RWPE2 (cell line): ENCODE measurements around the gene DMTF1.

Experiments used
- ATAC-seq: fragments of 200-7000 bp; cut with Tn5 transposase; 3 replicates; pipeline ENCODE4 v1.9.1; 2021; ENCODE audit warnings: low read depth
- DNase-seq: peaks from one replicate; pipeline ENCODE4 v3.0.0-alpha.2; 2020; ENCODE audit warnings: low spot score
- H3K27ac ChIP-seq: fragments of 450-650 bp; 2 replicates; pipeline ENCODE4 v1.5.1; 2017; ENCODE audit warnings: mild to moderate bottlenecking; ENCODE audit not compliant: poor library complexity, severe bottlenecking
- H3K27me3 ChIP-seq: fragments of 250-450 bp; sonication (Bioruptor Pico); 2 replicates; pipeline ENCODE4 v1.5.1; 2021; ENCODE audit warnings: mild to moderate bottlenecking, moderate library complexity; ENCODE audit not compliant: insufficient read depth, poor library complexity, severe bottlenecking
- H3K36me3 ChIP-seq: fragments of 250-450 bp; sonication (Bioruptor Pico); 2 replicates; pipeline ENCODE4 v1.5.1; 2020; ENCODE audit warnings: low read depth, mild to moderate bottlenecking, moderate library complexity
- H3K4me1 ChIP-seq: fragments of 250-450 bp; sonication (Bioruptor Pico); 2 replicates; pipeline ENCODE4 v1.5.1; 2021; ENCODE audit warnings: mild to moderate bottlenecking, moderate library complexity; ENCODE audit not compliant: insufficient read depth, poor library complexity, severe bottlenecking
- H3K4me3 ChIP-seq: fragments of 250-450 bp; sonication (Bioruptor Pico); 2 replicates; pipeline ENCODE4 v1.5.1; 2021; ENCODE audit warnings: mild to moderate bottlenecking, moderate library complexity; ENCODE audit not compliant: severe bottlenecking
- H3K9me3 ChIP-seq: fragments of 250-450 bp; sonication (Bioruptor Pico); 2 replicates; pipeline ENCODE4 v1.5.1; 2021; ENCODE audit warnings: mild to moderate bottlenecking, moderate library complexity; ENCODE audit not compliant: severe bottlenecking
- CTCF ChIP-seq: fragments of 450-650 bp; IDR thresholded peaks from one replicate; pipeline ENCODE4 v1.5.1; 2017; ENCODE audit warnings: mild to moderate bottlenecking, moderate library complexity; ENCODE audit not compliant: poor library complexity, severe bottlenecking

The DMTF1 gene

DNA sequence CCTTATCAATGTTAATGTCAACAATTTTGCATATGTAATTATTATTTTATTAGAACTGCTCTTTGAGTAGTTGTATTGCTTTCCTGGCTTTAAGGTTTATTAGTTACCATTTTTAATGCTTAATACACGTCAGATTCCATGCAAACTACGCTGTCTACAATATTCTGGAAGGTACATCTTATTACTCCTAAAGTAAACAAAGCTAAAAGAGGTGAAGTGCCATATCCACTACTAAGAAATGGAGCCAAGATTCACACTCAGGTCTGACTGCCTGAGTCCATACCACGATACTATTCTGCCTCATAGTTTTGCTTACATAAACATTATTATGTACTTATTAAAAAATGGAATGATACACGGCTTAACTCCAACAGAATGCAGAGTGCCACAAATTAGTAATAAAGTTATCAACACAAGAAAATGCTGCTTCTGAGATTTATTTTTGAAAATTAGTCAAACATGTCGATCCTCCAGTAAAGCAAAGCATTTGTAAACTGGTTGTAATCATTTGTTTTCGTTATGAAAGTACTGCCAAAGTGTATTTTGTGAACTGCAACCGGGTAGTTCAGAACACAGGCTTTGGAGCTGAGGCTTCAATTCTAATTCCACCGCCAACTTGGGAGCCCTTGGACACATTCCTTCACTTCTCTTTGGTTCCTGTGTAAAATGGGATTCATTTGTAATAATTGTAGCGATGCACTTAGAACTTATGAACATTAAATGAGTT is 1.1 kb upstream of the DMTF1 start:
- TF ChIP-seq CTCF, result no peak
- peaks cover 25% of the 10 kb centered on the region for H3K4me1 ChIP-seq
- peaks cover 25% of the 10 kb centered on the region for H3K36me3 ChIP-seq
- no peak for DNase-seq
- no peak for ATAC-seq
- no peaks in the 10 kb centered on the region for H3K27me3 ChIP-seq
- peak overlapping the region; percentile 57 for H3K4me3 ChIP-seq
- no peaks in the 10 kb centered on the region for H3K9me3 ChIP-seq
- peak overlapping the region; percentile 95 for H3K27ac ChIP-seq

DNA sequence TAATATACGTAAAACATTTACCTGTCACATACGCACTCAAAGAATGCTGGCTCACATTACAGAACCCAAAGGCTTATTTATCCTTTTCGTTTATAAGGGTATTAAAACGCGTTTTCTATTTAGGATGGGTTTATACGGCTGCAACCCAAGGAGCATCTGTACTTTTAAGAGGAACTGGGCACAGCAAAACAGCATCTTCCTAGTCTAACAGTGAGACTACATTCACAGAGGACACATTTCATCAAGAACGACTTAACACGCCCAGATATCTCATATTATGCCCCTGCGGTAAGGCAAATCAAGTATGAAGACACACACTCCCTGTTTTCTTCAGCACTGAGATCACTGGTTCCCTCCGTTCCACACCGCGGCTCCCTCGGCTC is 533 bp upstream of the DMTF1 start:
- Histone ChIP-seq H3K4me1 (peaks cover 30% of the 10 kb centered on the region), H3K9me3 (no peaks in the 10 kb centered on the region), H3K36me3 (peaks cover 30% of the 10 kb centered on the region), H3K27ac (peak overlapping the region; percentile 95), H3K27me3 (no peaks in the 10 kb centered on the region), H3K4me3 (peak overlapping the region; percentile 57)
- peak; percentile 44 for ATAC-seq
- TF ChIP-seq CTCF, result no peak
- no peak for DNase-seq

DNA sequence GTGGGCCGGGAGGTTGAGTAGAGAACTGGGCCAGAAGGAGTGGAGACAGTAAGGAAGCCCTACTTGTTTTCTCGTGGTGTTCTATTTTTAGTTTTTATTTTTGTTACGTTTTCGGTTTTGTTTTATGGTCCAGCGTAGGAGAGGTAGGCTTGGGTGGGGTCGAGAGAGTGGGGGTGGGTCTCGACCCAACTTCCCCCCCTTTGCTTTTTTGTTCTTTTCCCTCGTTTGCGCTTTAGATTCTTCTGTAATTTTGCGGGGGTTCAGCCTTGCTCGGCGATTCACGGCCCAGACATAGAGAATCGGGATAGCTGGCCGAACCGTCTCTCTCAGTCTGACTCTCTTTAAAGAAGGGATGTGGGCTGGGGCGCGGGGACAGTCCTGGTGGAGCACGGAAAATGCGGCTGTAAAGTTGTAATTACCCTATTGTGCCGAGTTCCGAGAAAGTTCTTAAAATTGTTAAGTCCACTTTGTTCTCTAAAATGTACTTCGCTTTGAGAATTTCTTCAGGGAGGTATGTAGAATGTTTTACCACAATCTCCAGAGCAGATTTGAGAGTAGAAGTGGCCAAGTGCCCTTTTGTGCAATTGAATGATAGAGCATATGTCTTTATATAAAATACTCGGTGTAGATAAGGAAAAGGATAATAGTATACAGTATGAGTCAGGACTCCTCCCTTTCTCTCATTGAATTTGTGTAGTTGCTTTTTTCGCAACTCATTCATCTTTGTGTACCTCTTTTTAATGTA is 816 bp downstream of the DMTF1 start:
- H3K27ac ChIP-seq, result peak overlapping the region; percentile 95
- no peaks in the 10 kb centered on the region for H3K27me3 ChIP-seq
- H3K4me3 ChIP-seq, result peak overlapping the region; percentile 57
- ATAC-seq (peak; percentile 4; the same call in 1 of the 3 replicates), DNase-seq (no peak)
- H3K9me3 ChIP-seq, result no peaks in the 10 kb centered on the region
- TF ChIP-seq CTCF, result no peak
- H3K36me3 ChIP-seq, result peaks cover 44% of the 10 kb centered on the region
- H3K4me1 ChIP-seq, result peaks cover 32% of the 10 kb centered on the region

- no peak for TF ChIP-seq CTCF
- peaks cover 55% of the 10 kb centered on the region for H3K36me3 ChIP-seq
- H3K4me3 ChIP-seq, result peak overlapping the region; percentile 57
- H3K27ac ChIP-seq, result peak overlapping the region; percentile 95
- DNase-seq, result no peak
- H3K4me1 ChIP-seq, result peaks cover 32% of the 10 kb centered on the region
- H3K9me3 ChIP-seq, result no peaks in the 10 kb centered on the region
- no peak for ATAC-seq
- H3K27me3 ChIP-seq, result no peaks in the 10 kb centered on the region
Measured at GRCh38 chr7:87154166-87154565, 1.9 kb downstream of the DMTF1 start.

- no peaks in the 10 kb centered on the region for H3K9me3 ChIP-seq
- peaks cover 32% of the 10 kb centered on the region for H3K4me1 ChIP-seq
- H3K27ac ChIP-seq, result peak overlapping the region; percentile 95
- ATAC-seq (no peak), DNase-seq (no peak)
- no peaks in the 10 kb centered on the region for H3K27me3 ChIP-seq
- H3K36me3 ChIP-seq, result peaks cover 59% of the 10 kb centered on the region
- H3K4me3 ChIP-seq, result peak overlapping the region; percentile 57
- TF ChIP-seq CTCF, result no peak
Measured at GRCh38 chr7:87154569-87154968, 2.3 kb downstream of the DMTF1 start.
